ACHN (cell line): ENCODE results near the gene IFT20.

Source experiments
- DNase-seq: peaks from one replicate; pipeline ENCODE4 v3.0.0-alpha.2; 2015
- in situ Hi-C: cut with HindIII; loops from 2 replicates; pipeline ENCODE4 v1.10.0; 2017; ENCODE audit warnings: low sequenced_read_pairs, low pct_ligation_motif_present, low pct_unique_long_range_greater_than_20kb

The IFT20 gene

GRCh38 chr17:28335201-28335958, at the start of gene IFT20, which contains the start of gene TNFAIP1:
Gene IFT20, minus strand, starts transcription at chr17:28335472. Its CDS starts 3,487 bp downstream, at chr17:28331985.
Gene TNFAIP1, plus strand, starts transcription at chr17:28335761. Its CDS starts 3,761 bp downstream, at chr17:28339522.
- in situ Hi-C loops = no loop called here
- DNase-seq = peak; percentile 100

GRCh38 chr17:28385037-28385400, 49.7 kb upstream of the IFT20 start:
- in situ Hi-C loops = no loop called here
- DNase-seq = peak; percentile 15

DNA sequence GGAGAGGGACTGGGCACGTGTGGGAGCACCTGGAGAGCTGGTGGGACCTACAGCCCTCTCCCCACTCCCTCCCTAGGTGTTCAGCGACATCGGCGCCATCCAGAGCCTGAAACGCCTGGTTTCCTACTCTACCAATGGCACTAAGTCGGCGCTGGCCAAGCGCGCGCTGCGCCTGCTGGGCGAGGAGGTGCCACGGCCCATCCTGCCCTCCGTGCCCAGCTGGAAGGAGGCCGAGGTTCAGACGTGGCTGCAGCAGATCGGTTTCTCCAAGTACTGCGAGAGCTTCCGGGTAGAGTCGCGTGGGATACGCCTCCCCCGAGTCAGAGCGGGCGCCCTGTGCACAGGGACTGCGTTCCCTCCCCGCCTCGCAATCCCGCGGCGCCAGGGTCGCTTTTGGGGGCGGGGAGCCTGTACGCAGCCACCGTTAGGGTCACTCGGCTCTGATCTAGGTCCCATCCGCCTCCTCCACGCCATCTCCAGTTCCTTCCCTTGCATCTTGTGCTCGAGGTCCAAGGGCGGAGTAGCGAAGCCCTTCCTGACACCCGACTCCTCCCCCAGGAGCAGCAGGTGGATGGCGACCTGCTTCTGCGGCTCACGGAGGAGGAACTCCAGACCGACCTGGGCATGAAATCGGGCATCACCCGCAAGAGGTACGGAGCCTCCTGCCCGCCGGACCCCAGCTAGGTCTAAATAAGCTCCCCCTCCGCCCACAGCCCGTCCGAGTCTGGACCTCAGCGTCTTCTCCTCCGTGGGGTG, 49.2 kb upstream of the IFT20 start:
- DNase-seq = peak; percentile 87
- in situ Hi-C loops = no loop called here

- no peak for DNase-seq
- in situ Hi-C loops = no loop called here
Observed at GRCh38 chr17:28381141-28381825, 46.0 kb upstream of the IFT20 start.

DNA sequence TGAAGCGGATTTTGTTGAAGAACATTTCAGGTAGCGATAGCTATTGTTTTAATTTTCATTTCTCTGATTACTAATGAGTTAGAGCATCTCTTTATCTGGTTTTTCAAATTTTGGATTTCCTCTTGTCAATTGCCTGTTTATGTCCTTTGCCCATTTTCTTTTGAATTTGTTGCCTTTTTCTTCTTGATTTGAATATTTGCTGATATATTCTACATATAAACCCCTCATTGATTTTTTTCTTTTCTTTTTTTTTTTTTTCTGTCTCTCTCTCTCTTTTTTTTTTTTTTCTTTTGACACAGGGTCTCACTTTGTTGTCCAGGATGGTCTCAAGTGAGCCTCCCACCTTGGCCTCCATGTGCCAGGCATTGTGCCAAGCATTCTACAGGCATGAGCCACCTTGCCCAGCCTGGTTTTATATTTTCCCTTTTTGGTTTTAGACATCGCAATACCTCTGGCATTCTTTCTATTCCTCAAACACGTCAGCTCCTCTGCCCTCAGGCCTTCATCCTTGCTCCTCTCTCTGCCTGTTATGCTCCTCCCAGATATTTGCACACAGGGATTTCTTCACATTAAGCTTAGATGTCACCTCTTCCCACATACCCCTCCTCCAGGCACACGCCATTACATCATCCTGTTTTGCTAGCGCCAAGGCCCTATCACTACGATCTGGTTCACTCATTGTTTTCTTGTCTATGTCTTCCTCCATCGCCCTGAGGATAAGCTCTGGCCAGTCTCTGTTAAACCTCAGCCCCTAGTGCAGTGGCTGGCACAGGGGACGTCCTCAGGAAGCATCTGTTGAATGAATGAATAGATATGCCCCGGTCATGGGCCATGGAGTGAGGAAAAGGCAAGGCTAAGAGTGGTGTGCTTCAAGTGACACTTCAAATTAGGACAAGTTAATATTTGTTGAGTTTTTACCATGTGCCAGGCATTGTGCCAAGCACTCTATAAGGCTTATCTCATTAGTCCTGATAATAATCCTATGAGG, 44.8 kb upstream of the IFT20 start:
- no peak for DNase-seq
- in situ Hi-C loops = no loop called here

- in situ Hi-C loops = no loop called here
- no peak for DNase-seq
Observed at GRCh38 chr17:28372945-28373274, 37.6 kb upstream of the IFT20 start.

DNA sequence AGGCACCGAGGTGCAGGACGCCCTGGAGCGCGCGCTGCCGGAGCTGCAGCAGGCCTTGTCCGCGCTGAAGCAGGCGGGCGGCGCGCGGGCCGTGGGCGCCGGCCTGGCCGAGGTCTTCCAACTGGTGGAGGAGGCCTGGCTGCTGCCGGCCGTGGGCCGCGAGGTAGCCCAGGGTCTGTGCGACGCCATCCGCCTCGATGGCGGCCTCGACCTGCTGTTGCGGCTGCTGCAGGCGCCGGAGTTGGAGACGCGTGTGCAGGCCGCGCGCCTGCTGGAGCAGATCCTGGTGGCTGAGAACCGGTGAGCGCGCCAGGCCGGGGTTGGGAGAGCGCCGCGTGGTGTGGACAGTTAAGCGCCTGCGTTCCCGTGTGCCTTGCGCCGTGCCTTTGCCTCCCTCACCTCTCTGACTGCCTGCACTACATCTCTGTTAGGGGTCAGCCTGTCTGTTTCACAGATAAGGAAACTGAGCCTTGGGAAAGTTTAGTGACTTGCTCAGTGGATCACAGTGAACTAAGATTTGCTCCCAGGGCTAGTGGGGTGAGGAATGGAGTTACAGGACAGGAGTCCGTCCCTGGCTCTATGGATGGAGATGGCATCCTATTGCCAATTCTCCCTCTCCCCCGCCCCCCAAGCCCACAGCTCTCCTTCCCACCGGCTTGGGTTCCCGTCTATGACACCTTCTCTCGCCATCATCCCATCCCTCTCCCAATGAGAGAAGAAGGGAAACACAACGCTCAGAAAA, 37.1 kb upstream of the IFT20 start:
- in situ Hi-C loops = no loop called here
- DNase-seq = peak; percentile 56

DNA sequence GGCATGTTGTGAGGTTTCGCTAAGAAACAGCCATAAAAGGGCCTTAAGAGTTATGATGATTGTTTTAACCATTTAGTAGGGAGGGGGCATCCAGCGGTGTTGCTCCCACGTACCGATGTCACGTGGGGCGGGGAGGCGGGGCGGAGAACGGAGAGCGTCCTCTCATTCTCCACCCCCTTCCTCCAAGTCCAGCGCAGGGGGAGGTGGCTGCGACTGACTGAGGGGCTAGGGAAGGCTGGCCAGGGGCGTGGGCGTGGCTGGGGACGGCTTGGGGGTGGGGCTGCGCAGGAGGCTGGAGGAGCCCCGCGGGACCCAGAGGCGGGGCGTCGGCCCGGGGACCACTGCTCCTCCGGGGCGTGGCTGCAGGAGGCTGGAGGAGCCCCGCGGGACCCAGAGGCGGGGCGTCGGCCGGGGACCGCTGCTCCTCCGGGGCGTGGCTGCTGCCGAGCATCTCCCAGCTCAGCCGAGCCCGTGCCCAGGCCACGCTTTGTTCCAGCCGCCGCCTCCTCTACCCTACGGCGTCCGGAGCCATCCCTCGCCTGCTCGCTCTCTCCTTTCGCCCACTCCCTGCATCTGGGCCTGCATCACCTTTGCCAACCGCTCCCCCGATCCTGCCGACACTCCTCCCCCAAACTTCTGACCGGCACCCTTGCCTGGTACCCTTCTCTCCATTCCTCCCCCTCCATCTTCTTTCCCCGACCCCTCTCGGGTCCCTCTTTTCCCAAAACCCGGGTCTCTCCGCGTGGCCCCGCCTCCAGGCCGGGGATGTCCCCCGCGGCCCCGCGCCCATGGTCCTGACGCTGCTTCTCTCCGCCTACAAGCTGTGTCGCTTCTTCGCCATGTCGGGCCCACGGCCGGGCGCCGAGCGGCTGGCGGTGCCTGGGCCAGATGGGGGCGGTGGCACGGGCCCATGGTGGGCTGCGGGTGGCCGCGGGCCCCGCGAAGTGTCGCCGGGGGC, 36.3 kb upstream of the IFT20 start, which contains the start of gene SARM1:
Gene SARM1 (plus strand): TSS at position 450 of the 958 bp plus-strand sequence. CDS start 339 bp downstream, at position 789.
- in situ Hi-C loops = no loop called here
- DNase-seq = peak; percentile 93

GRCh38 chr17:28370744-28371103, 35.5 kb upstream of the IFT20 start:
- in situ Hi-C loops = no loop called here
- DNase-seq = no peak

DNA sequence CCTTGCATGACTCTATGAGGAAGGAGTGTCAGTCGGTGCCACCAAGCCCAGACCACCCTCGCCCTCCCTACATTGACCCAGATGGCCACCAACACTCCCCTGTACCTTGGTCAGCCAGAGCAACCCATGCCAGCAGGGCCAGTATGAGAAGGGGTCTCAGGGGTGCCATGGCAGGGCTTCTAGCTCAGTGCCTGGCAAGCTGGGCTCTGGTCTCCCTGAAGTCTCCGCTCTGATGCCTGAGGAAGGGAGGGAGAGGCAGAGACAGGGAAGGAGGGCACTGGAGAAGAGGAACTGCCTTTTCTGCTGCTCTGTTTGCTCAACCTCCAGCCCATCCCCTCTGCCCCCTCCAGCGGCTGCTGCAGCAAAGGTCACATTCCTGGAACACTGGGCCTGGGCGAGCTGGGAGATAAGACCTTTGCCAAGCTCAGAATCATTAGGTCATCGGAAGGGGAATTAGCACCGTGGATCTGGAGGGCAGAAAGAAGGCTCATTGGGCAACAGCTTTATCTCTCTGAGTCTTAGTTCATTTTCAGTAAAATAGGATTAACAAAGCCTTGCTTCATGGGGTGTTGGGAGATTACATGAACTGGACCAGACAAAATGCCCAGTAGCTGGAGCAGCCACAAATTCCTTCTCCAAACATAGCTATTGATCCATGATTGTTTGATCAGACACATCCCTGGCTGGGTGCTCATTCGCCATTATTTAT, 34.9 kb upstream of the IFT20 start, which contains the start of gene VTN:
Gene VTN (minus strand): TSS at position 273 of the 709 bp plus-strand sequence. CDS start 104 bp downstream, at position 169.
- DNase-seq = peak; percentile 83
- in situ Hi-C loops = no loop called here

DNA sequence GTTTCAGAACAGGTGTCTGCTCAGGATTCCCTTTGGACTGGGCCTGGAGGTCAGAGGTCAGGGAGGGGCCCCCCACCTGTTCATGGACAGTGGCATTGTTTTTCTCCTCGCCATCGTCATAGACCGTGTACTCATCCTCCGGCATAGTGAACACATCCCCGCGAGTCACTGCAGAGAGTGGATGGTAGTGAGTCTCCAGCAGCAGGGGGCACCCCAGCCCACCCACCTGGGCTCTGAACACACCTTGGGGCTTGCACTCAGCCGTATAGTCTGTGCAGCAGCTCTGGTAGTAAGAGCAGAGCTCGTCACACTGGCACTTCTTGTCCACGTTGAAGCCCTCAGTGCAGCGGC, 34.4 kb upstream of the IFT20 start:
- in situ Hi-C loops = no loop called here
- DNase-seq = no peak

GRCh38 chr17:28368915-28369683, 33.8 kb upstream of the IFT20 start:
- DNase-seq = no peak
- in situ Hi-C loops = no loop called here

DNA sequence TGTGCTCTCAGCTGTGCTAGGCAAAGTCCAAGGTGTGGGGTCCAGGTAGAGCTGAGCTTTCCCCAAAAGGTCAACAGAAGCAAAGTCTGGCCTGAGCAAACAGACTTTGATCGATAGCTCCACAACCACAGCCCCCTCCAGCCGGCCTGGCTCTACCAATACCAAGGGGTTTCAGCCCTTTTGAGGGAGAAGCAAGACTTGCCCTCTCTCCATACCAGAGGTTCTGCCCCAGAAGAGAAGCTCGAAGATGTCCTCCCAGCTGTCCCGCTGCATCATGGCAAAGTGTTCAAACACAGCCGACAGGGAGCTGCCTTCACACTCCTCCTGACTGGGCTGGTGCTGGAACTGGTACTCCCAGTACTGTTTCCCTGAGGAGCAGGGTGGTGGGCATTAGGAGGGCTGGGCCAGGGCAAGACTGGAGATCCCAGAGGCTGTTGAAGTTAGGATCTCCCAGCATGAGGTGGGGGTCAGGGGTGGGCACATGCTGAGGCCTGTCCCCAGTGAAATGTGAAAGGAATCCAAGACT, 33.1 kb upstream of the IFT20 start:
- in situ Hi-C loops = no loop called here

GRCh38 chr17:28367641-28368305, 32.5 kb upstream of the IFT20 start:
- DNase-seq = no peak
- in situ Hi-C loops = no loop called here

More for the DNA sequence above, 33.1 kb upstream of the IFT20 start:
- DNase-seq = no peak

DNA sequence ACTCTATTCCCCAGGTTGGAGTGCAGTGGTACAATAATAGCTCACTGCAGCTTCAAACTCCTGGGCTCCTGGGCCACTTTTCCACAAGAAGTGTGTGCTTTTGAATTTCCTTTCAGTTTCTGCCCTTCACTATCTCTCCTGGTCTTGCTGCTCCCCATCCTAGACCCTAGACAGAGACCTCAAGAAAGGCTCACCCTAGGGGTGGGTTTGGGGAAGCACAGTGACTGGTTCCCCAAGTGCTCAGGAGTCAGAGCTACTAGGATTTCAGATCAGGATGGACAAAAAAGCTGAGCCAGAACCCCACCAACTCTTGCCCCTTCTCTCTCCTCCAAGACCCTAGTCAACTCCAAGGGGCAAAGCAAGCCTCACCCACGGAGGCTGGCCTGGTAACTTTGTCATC, 31.3 kb upstream of the IFT20 start:
- DNase-seq = no peak

More for the DNA sequence above, 31.3 kb upstream of the IFT20 start:
- in situ Hi-C loops = no loop called here
